ENCODE data around the gene TNFAIP2.
"Not testable (repeated sequence)": the region's sequence is repeated elsewhere in the genome, so short reads cannot be mapped to it uniquely, and the experiment has no call there.

The TNFAIP2 gene

DNA sequence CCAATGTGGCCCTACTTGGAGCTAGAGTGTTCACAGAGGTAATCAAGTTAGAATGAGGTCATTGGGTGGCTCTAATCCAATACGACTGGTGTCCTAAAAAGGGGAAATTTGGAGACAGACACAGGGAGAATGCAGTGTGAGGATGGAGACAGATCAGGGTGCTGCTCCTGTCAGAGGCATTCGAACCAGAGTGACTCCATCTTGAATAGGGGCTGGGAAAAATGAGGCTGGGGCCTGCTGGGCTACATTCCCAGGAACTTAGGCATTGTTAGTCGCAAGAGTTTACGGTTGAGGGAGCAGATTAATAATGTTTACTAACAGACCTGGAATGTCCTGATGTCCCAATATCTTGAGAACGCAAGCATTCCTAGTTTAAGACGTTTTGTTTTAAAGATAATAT is 20.2 kb downstream of the TNFAIP2 start:
- no peaks in the 10 kb centered on the region for H3K9me3 ChIP-seq (replicated peaks; ENCODE audit: low read length)
- H3K27me3 ChIP-seq (ENCODE audit: control insufficient read depth, insufficient read depth, low read length), result peaks cover 75% of the 10 kb centered on the region
- H3K9ac ChIP-seq (ENCODE audit: low read depth, low read length), result no peak overlapping the region
- H3K4me1 ChIP-seq (ENCODE audit: control insufficient read depth, insufficient read depth, low read length), result no peaks in the 10 kb centered on the region
- no peaks in the 10 kb centered on the region for H3K36me3 ChIP-seq (ENCODE audit: insufficient read depth, low read length)
- no peak overlapping the region for H3K4me2 ChIP-seq (ENCODE audit: low read length)
- H3K4me3 ChIP-seq (ENCODE audit: low read length), result no peak overlapping the region

DNA sequence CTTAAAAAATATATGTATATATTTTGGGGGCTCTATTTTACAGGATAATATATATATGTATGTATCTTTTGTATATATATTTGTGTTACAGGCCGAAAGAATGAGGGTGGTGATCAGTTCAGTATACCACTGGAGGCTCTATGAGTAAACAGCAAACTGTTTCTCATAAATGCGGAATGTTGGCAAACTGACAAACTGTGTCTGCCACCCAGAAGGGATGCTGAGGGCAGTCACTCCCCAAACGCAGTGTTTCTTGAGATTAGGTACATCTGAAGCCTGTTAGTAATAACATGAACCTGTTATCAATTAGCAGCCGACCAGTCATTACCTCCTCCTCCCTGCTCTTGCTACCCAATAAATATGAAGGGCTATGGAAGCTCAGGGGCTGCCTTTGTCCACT is 20.8 kb downstream of the TNFAIP2 start:
- H3K27me3 ChIP-seq (ENCODE audit: control insufficient read depth, insufficient read depth, low read length), result peaks cover 73% of the 10 kb centered on the region
- no peaks in the 10 kb centered on the region for H3K36me3 ChIP-seq (ENCODE audit: insufficient read depth, low read length)

DNA sequence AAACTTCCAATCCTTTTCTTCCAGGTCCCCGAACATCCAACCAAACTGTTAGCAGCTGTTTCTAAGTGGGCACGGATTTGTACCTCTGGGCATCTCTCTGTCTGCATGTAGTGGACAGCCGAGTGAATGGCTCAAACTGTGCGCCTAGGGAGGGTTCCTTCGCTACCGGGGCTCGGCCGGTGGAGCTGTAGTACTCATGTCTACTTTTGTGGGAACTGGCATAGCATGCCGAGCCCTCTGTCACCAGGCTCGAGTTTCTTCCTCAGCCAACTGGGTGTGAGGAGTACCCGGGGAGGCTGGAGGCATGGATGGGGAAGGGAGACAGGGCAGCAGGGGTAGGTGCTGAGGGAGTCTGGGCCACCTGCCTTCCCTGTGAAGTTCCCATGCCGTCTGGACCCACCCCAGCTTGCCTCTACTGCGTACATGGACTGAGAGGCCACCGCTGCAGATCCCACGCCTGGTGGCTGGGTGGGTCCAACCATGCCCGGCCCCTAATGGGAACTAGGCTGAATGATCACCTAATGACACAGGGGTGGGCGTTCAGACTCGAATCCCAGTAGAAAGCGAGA is 23.0 kb downstream of the TNFAIP2 start:
- Histone ChIP-seq H3K27me3 (ENCODE audit: control insufficient read depth, insufficient read depth, low read length) (peaks cover 74% of the 10 kb centered on the region), H3K4me3 (ENCODE audit: low read length) (no peak overlapping the region), H3K4me1 (ENCODE audit: control insufficient read depth, insufficient read depth, low read length) (no peaks in the 10 kb centered on the region), H3K9ac (ENCODE audit: low read depth, low read length) (no peak overlapping the region), H3K9me3 (replicated peaks; ENCODE audit: low read length) (no peaks in the 10 kb centered on the region), H3K4me2 (ENCODE audit: low read length) (no peak overlapping the region), H3K36me3 (ENCODE audit: insufficient read depth, low read length) (no peaks in the 10 kb centered on the region)

More for the DNA sequence above, 20.8 kb downstream of the TNFAIP2 start:
- no peaks in the 10 kb centered on the region for H3K9me3 ChIP-seq (replicated peaks; ENCODE audit: low read length)
- no peak overlapping the region for H3K9ac ChIP-seq (ENCODE audit: low read depth, low read length)
- H3K4me3 ChIP-seq (ENCODE audit: low read length), result no peak overlapping the region
- H3K4me1 ChIP-seq (ENCODE audit: control insufficient read depth, insufficient read depth, low read length), result no peaks in the 10 kb centered on the region
- no peak overlapping the region for H3K4me2 ChIP-seq (ENCODE audit: low read length)

DNA sequence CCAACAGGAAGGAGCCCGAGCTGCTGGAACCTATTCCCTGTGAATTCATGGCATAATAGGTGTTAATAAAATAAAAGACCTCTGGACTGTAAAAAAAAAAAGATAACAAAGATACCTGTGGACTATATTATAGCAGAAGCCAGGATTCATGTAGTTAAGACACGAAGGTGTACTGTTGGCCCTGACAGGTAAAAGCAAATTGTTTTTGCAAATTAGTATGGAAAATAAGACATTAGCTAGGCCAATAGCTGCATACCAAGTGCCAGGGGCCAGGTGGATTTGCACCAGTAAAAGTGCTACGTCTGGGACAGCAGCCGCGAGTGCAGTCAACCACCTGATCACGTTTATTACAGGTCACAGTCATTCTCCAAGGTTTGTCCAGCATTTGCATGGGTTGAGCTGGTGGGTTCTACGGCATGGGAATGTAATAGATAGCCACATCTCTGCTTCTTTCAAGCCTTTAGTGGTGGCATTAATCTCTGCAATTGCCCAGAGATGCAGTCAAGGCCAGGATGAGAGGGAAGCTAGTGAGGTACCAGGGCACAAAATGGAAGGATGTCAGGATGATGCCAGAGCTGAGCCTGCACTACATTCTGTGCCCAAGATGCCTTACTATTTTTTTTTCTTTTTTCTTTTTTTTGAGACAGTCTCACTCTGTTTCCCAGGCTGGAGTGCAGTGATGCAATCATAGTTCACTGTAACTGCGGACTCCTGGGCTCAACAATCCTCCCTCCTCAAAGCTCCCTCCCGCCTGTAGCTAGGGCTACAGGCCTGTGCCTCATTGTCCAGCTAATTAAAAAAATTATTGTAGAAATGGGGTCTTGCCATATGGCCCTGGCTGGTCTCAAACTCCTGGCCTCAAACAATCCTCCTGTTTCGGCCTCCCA is 26.3 kb downstream of the TNFAIP2 start:
- no peak overlapping the region for H3K4me3 ChIP-seq (ENCODE audit: low read length)
- no peaks in the 10 kb centered on the region for H3K4me1 ChIP-seq (ENCODE audit: control insufficient read depth, insufficient read depth, low read length)
- H3K9me3 ChIP-seq (replicated peaks; ENCODE audit: low read length), result no peaks in the 10 kb centered on the region
- H3K4me2 ChIP-seq (ENCODE audit: low read length), result no peak overlapping the region
- H3K36me3 ChIP-seq (ENCODE audit: insufficient read depth, low read length), result no peaks in the 10 kb centered on the region
- peaks cover 70% of the 10 kb centered on the region for H3K27me3 ChIP-seq (ENCODE audit: control insufficient read depth, insufficient read depth, low read length)
- H3K9ac ChIP-seq (ENCODE audit: low read depth, low read length), result no peak overlapping the region

DNA sequence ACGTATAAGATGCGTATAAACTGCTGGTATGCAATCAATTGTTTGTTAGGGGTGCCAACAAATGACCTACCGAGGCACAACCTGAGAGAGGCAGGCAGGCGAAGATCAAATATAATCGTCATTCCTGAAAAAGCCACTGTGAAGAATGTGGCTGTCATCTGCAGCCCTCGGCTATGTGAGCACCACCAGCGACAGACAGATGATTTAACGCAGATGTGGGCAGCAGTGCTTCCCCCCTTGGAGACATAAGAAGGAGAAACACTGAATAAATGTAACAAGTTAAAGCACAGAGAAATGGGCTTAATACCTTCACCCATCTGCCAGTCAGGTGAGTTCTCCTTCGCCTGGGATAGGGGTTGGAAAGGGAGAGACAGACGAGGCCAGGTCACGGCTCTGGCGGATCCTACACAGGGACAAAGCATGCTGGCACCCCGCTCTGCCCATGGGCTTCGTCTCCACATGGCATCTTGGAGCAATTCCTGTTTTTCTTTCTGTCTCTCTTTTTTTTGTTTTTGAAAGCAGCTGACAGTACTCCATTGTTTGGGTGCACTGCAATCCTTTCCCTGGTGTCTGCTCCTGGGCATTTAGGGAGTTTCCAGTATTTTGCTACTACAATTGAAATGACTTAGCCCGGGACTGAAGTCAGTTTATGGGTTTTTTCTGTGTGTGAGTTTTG is 28.1 kb downstream of the TNFAIP2 start:
- no peak overlapping the region for H3K4me3 ChIP-seq (ENCODE audit: low read length)
- no peaks in the 10 kb centered on the region for H3K9me3 ChIP-seq (replicated peaks; ENCODE audit: low read length)
- H3K27me3 ChIP-seq (ENCODE audit: control insufficient read depth, insufficient read depth, low read length), result peaks cover 68% of the 10 kb centered on the region
- no peak overlapping the region for H3K4me2 ChIP-seq (ENCODE audit: low read length)
- H3K4me1 ChIP-seq (ENCODE audit: control insufficient read depth, insufficient read depth, low read length), result peaks cover 7% of the 10 kb centered on the region
- no peaks in the 10 kb centered on the region for H3K36me3 ChIP-seq (ENCODE audit: insufficient read depth, low read length)
- H3K9ac ChIP-seq (ENCODE audit: low read depth, low read length), result no peak overlapping the region

DNA sequence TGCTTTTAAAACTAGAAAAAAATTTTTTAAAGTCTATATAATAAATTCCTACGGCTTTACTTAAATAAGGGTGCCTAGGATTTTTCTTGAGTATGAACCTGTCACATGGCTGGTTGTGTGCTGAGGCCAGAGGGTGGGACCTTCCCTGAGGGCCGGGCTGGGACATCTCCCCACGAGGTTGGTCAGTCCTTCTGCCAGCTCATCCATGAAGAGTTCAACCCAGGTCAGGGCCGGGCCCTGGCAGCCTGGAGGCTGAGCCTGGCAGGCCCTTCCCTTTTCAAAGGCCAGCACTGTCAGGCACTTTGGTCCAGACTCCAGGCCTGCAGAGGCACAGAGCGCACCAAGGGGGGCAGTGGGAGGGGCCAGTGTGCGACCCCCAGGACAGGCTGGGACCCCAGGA is 31.7 kb downstream of the TNFAIP2 start:
- Histone ChIP-seq H3K4me1 (ENCODE audit: control insufficient read depth, insufficient read depth, low read length) (peaks cover 7% of the 10 kb centered on the region), H3K4me3 (ENCODE audit: low read length) (no peak overlapping the region), H3K4me2 (ENCODE audit: low read length) (no peak overlapping the region), H3K9me3 (replicated peaks; ENCODE audit: low read length) (no peaks in the 10 kb centered on the region), H3K27me3 (ENCODE audit: control insufficient read depth, insufficient read depth, low read length) (peaks cover 59% of the 10 kb centered on the region), H3K36me3 (ENCODE audit: insufficient read depth, low read length) (no peaks in the 10 kb centered on the region), H3K9ac (ENCODE audit: low read depth, low read length) (no peak overlapping the region)

DNA sequence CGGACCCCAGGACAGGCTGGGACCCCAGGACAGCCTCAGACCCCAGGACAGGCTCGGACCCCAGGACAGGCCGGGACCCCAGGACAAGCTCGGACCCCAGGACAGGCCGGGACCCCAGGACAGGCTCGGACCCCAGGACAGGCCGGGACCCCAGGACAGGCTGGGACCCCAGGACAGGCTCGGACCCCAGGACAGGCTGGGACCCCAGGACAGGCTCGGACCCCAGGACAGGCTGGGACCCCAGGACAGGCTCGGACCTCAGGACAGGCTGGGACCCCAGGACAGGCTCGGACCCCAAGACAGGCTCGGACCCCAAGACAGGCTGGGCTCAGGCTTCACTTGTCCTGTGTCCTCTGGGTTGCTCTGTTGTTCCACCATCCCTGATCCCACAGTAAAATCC is 32.2 kb downstream of the TNFAIP2 start:
- H3K4me3 ChIP-seq (ENCODE audit: low read length); H3K9me3 ChIP-seq (replicated peaks; ENCODE audit: low read length); H3K9ac ChIP-seq (ENCODE audit: low read depth, low read length); H3K4me2 ChIP-seq (ENCODE audit: low read length); H3K4me1 ChIP-seq (ENCODE audit: control insufficient read depth, insufficient read depth, low read length); H3K36me3 ChIP-seq (ENCODE audit: insufficient read depth, low read length): not testable (repeated sequence)
- peaks cover 60% of the 10 kb centered on the region for H3K27me3 ChIP-seq (ENCODE audit: control insufficient read depth, insufficient read depth, low read length)

DNA sequence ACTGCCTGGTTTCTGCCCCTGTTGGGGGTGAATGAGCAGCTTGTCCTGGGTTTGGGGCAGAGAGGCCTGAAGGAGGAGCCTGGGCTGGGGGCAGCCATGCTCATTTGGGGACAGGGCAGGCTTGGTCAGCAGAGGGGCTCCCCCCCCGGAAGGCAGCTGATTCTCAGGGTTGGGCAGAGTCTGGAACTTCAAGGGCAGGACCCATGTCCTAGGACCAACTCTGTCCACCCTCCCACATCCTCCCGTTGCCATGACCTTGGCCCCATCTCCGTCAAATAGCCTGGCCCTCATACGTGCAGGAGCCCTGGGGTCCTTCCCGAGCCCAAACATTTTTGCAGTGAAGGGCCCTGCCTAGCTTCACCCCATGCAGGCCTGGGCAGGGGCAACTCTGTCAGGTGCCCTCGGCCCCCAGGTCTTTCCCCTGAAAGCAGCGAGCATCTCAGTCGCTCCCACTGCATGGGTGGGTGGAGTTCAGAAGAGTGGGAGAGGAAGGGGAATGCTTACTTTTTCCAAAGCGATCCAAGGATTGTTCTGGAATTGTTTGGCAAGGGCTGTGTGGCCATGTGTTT is 32.6 kb downstream of the TNFAIP2 start:
- Histone ChIP-seq H3K27me3 (ENCODE audit: control insufficient read depth, insufficient read depth, low read length) (peaks cover 56% of the 10 kb centered on the region), H3K4me3 (ENCODE audit: low read length) (no peak overlapping the region), H3K4me1 (ENCODE audit: control insufficient read depth, insufficient read depth, low read length) (peaks cover 7% of the 10 kb centered on the region), H3K4me2 (ENCODE audit: low read length) (no peak overlapping the region), H3K36me3 (ENCODE audit: insufficient read depth, low read length) (no peaks in the 10 kb centered on the region), H3K9me3 (replicated peaks; ENCODE audit: low read length) (no peaks in the 10 kb centered on the region), H3K9ac (ENCODE audit: low read depth, low read length) (no peak overlapping the region)

DNA sequence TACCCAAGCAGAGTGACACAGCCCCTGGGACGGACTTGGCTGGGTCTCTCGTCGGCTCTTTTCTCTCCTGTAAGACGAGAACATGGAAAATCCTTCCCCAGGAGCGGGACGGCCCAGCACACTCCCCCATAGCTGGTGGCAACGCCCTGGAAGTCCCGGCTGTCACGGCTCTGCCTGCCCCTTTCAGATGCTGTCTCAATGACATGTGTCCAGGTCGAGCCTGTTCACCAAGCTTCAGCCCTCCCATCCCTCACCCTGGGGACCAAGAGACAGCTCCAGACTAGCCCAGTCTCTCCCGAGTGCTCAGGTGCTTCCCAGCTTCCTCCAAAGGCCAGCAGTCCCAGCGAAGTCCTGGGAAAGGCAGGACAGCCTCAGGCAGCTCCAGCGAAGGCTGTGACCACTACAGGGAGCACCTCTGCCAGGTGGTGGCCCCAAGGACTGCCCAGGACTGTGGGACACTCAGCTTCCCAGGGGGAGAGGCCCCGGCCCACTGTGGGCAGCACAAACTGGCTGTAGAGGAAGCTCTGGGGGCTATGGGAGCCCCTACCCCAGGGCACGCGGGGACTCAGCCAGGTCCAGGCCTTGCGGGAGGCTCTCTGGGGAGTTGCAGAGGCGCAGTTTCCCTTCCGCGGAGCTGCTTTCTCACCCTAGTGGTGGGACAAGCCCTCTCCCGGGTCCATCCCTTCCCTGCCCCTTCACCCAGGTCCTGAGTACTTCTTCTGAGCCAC is 33.6 kb downstream of the TNFAIP2 start:
- H3K36me3 ChIP-seq (ENCODE audit: insufficient read depth, low read length), result no peaks in the 10 kb centered on the region
- no peak overlapping the region for H3K9ac ChIP-seq (ENCODE audit: low read depth, low read length)
- H3K27me3 ChIP-seq (ENCODE audit: control insufficient read depth, insufficient read depth, low read length), result peaks cover 56% of the 10 kb centered on the region
- H3K4me2 ChIP-seq (ENCODE audit: low read length), result no peak overlapping the region
- no peaks in the 10 kb centered on the region for H3K9me3 ChIP-seq (replicated peaks; ENCODE audit: low read length)
- peaks cover 7% of the 10 kb centered on the region for H3K4me1 ChIP-seq (ENCODE audit: control insufficient read depth, insufficient read depth, low read length)
- H3K4me3 ChIP-seq (ENCODE audit: low read length), result no peak overlapping the region

DNA sequence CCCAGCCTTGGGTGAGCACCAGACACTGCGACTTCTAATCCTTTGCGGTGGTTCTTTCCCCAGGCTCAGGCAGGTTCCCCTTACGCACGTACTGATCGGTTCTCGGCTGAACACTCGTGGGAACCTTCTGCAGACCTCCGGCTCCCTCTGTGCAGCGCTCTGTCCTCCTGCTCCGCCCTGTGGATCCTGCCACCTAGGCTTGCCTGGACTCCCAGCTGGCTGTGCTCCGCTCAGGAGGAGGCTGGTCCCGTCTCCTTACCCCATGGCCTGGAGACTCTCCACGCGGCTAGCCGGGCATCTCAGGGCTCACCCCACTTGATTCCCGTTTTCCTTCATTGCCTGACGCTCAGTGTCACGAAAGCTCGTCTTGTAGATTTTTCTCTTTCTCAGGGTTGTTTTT is 34.7 kb downstream of the TNFAIP2 start:
- peaks cover 7% of the 10 kb centered on the region for H3K4me1 ChIP-seq (ENCODE audit: control insufficient read depth, insufficient read depth, low read length)
- no peaks in the 10 kb centered on the region for H3K36me3 ChIP-seq (ENCODE audit: insufficient read depth, low read length)
- H3K4me3 ChIP-seq (ENCODE audit: low read length), result no peak overlapping the region
- no peak overlapping the region for H3K4me2 ChIP-seq (ENCODE audit: low read length)
- H3K9ac ChIP-seq (ENCODE audit: low read depth, low read length), result no peak overlapping the region
- peaks cover 59% of the 10 kb centered on the region for H3K27me3 ChIP-seq (ENCODE audit: control insufficient read depth, insufficient read depth, low read length)
- no peaks in the 10 kb centered on the region for H3K9me3 ChIP-seq (replicated peaks; ENCODE audit: low read length)

DNA sequence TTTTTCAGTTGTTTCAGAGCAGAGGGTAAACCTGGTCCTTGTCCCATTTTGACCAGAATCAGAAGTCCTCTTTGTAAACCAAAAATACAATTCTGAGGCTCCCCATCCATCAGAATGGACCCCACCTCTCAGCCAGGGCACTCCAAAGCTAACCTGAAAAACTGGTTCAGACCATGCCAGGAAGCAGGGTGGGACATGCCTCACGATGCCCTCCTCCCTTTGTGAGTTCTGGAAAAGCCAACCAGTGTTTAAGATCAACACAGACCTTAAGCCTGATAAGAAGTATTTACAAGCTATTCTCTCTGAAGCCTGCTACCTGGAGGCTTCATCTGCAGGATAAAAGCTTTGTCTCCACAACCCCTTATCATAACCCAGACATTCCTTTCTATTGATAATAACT is 35.4 kb downstream of the TNFAIP2 start:
- Histone ChIP-seq H3K4me1 (ENCODE audit: control insufficient read depth, insufficient read depth, low read length) (peaks cover 7% of the 10 kb centered on the region), H3K9ac (ENCODE audit: low read depth, low read length) (no peak overlapping the region), H3K36me3 (ENCODE audit: insufficient read depth, low read length) (no peaks in the 10 kb centered on the region), H3K27me3 (ENCODE audit: control insufficient read depth, insufficient read depth, low read length) (peaks cover 60% of the 10 kb centered on the region), H3K9me3 (replicated peaks; ENCODE audit: low read length) (no peaks in the 10 kb centered on the region), H3K4me2 (ENCODE audit: low read length) (no peak overlapping the region), H3K4me3 (ENCODE audit: low read length) (no peak overlapping the region)
